Stimulated activated CD4-positive, alpha-beta T cell treated with anti-CD3 and anti-CD28 coated beads, Interleukin-1b, Interleukin-23, amount 100 ng/mL, for 24 hours (primary cell): Measurements from ENCODE around the gene ANKRD31.
A peak's percentile ranks its signal among the peaks of the same experiment; 100 is the strongest.
"Not testable (repeated sequence)": the region's sequence is repeated elsewhere in the genome, so short reads cannot be mapped to it uniquely, and the experiment has no call there.

ENCODE experiments used
- DNase-seq, 4 experiments: peaks; one replicate each; pipeline ENCODE4 v3.0.0-alpha.2; 2020; ENCODE audit warnings: low read depth in 4 of 4, low spot score in 1 of 4

Gene ANKRD31

GRCh38 chr5:75156585-75156984, 80.1 kb downstream of the ANKRD31 start:
- DNase-seq: no peak

GRCh38 chr5:75152860-75153259, 83.8 kb downstream of the ANKRD31 start:
- no peak for DNase-seq

GRCh38 chr5:75148051-75148450, 88.6 kb downstream of the ANKRD31 start:
- DNase-seq: no peak

GRCh38 chr5:75142566-75143136, 94.0 kb downstream of the ANKRD31 start:
- no peak for DNase-seq

GRCh38 chr5:75140277-75140676, 96.4 kb downstream of the ANKRD31 start:
- no peak for DNase-seq

GRCh38 chr5:75138689-75139088, 98.0 kb downstream of the ANKRD31 start:
- no peak for DNase-seq

- DNase-seq: no peak
Measured at GRCh38 chr5:75130818-75131349, 105.8 kb downstream of the ANKRD31 start.

GRCh38 chr5:75116856-75117255, 119.8 kb downstream of the ANKRD31 start:
- no peak for DNase-seq

GRCh38 chr5:75114311-75114710, 122.4 kb downstream of the ANKRD31 start:
- not testable (repeated sequence) for DNase-seq

- no peak for DNase-seq
Measured at GRCh38 chr5:75113354-75114113, 123.1 kb downstream of the ANKRD31 start.

GRCh38 chr5:75108931-75109596, 127.6 kb downstream of the ANKRD31 start:
- no peak for DNase-seq

- DNase-seq: no peak
Measured at GRCh38 chr5:75108515-75108914, 128.2 kb downstream of the ANKRD31 start.

GRCh38 chr5:75095956-75096355, 140.7 kb downstream of the ANKRD31 start:
- not testable (repeated sequence) for DNase-seq

- DNase-seq: no peak
Measured at GRCh38 chr5:75091597-75091996, 145.1 kb downstream of the ANKRD31 start.

GRCh38 chr5:75089662-75090061, 147.0 kb downstream of the ANKRD31 start:
- DNase-seq: no peak

GRCh38 chr5:75089137-75089536, 147.5 kb downstream of the ANKRD31 start:
- DNase-seq: peak in 1 of 4 experiments; percentile 17

GRCh38 chr5:75088648-75089047, 148.0 kb downstream of the ANKRD31 start:
- no peak for DNase-seq

GRCh38 chr5:75081510-75081909, 155.2 kb downstream of the ANKRD31 start:
- no peak for DNase-seq

- DNase-seq: not testable (repeated sequence)
Measured at GRCh38 chr5:75079346-75079745, 157.3 kb downstream of the ANKRD31 start.

- DNase-seq: no peak
Measured at GRCh38 chr5:75078027-75078426, 158.7 kb downstream of the ANKRD31 start.

- no peak for DNase-seq
Measured at GRCh38 chr5:75072061-75072460, 164.6 kb downstream of the ANKRD31 start.

GRCh38 chr5:75071100-75071499, 165.6 kb downstream of the ANKRD31 start:
- no peak for DNase-seq
